Measurements from ENCODE around the gene COL6A3. TPM values are rescaled to one million over a fixed set of nuclear protein-coding genes. Genes with fewer than 3 reads are reported as not detected.

COL6A3 gene
- total RNA-seq, 1 experiment from 2014 or later: 0.86 TPM

DNA sequence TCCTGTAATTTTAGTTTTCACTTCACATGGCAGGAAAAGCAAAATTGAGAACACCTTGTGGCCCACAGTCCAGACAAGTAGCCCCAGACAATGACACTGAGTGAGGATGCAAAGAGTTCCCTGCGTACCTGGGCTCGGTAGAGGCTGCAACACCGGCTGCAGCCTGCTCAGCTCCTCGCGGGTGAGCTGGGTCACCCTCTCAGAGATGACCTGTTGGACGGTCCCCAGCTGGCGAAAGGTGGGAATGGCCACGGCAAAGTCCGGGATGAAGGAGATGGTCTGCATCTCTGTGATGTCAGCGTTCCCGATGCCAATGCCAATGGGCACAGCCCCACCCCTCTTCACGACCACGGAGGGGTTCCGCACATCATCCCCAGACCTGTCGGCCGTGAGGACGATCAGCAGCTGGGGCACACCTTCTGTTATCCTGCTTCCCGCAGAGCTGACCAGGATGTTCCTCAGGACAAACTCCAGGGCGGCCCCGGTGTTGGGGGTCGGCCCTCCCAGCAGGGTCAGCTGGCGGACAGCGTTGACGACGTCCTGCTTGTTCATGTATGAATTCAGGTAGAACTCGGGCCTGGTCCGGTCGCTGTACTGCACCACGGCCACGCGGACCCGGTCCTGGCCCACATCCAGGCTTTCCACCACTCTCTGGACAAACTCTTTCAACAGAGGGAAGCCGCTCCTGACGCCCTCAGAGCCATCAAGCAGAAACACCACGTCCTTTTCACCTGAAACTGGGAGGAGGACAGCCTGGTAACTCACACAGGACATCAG lies 39.5 kb downstream of the COL6A3 start:
- Histone ChIP-seq H3K36me3 (ENCODE audit: insufficient read depth, low read length, poor library complexity, severe bottlenecking) (no peaks in the 10 kb centered on the region), H3K27me3 (replicated peaks; ENCODE audit: insufficient read depth, low read depth, low read length, poor library complexity) (peaks cover 19% of the 10 kb centered on the region), H3K27ac (ENCODE audit: low read depth, low read length, poor library complexity, severe bottlenecking) (no peak overlapping the region), H3K9me3 (ENCODE audit: low read depth, low read length, poor library complexity, severe bottlenecking) (no peaks in the 10 kb centered on the region), H3K4me3 (ENCODE audit: low read depth, low read length, poor library complexity, severe bottlenecking) (no peak overlapping the region), H3K4me1 (ENCODE audit: insufficient read depth, low read length, poor library complexity, severe bottlenecking) (no peaks in the 10 kb centered on the region)
- ChIA-PET CTCF (no interaction called here), POLR2A (ENCODE audit: low non-redundant PET) (no interaction called here)
- TF ChIP-seq EZH2 (IDR thresholded peaks at IDR 0.05; ENCODE audit: borderline replicate concordance, low read depth, low read length, poor library complexity, severe bottlenecking) (no peak), CTCF (conservative IDR thresholded peaks at IDR 0.05; ENCODE audit: low read depth, low read length) (no peak)
- BruUV-seq (replicated peaks): no TSS peak
- intact Hi-C loops (cut with micrococcal nuclease; ENCODE audit: unreplicated experiment): no loop called here
- DNase-seq (ENCODE audit: low spot score): no peak

DNA sequence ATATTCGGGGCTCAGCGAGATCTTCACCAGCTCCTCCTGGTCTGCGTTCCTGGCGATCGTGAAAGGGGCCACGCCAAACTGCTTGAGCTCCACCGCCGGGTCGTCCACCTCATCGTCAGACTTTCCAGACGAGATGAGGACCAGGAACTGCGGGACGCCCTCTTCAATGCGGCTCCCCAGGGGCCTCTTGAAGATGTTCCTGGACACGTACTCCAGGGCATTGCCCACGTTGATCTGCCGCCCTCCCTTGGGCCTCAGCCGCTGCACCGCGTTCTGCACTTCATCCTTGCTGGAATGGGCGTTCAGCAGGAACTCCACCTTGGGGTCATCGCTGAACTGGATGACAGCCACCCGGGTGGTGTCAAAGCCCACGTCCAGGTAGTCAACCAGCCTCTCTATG lies 42.1 kb downstream of the COL6A3 start:
- Histone ChIP-seq H3K4me1 (ENCODE audit: insufficient read depth, low read length, poor library complexity, severe bottlenecking) (no peaks in the 10 kb centered on the region), H3K4me3 (ENCODE audit: low read depth, low read length, poor library complexity, severe bottlenecking) (no peak overlapping the region), H3K27ac (ENCODE audit: low read depth, low read length, poor library complexity, severe bottlenecking) (no peak overlapping the region), H3K27me3 (replicated peaks; ENCODE audit: insufficient read depth, low read depth, low read length, poor library complexity) (peaks cover 4% of the 10 kb centered on the region), H3K9me3 (ENCODE audit: low read depth, low read length, poor library complexity, severe bottlenecking) (no peaks in the 10 kb centered on the region), H3K36me3 (ENCODE audit: insufficient read depth, low read length, poor library complexity, severe bottlenecking) (no peaks in the 10 kb centered on the region)
- CTCF ChIA-PET: no interaction called here
- BruUV-seq (replicated peaks): no TSS peak
- TF ChIP-seq EZH2 (IDR thresholded peaks at IDR 0.05; ENCODE audit: borderline replicate concordance, low read depth, low read length, poor library complexity, severe bottlenecking) (no peak), CTCF (conservative IDR thresholded peaks at IDR 0.05; ENCODE audit: low read depth, low read length) (no peak)
- DNase-seq (ENCODE audit: low spot score): no peak
- intact Hi-C loops (cut with micrococcal nuclease; ENCODE audit: unreplicated experiment): no loop called here
- POLR2A ChIA-PET (ENCODE audit: low non-redundant PET): no interaction called here

GRCh38 chr2:237365671-237366070 lies 48.3 kb downstream of the COL6A3 start:
- BruUV-seq (replicated peaks): no TSS peak
- no peak overlapping the region for H3K27ac ChIP-seq (ENCODE audit: low read depth, low read length, poor library complexity, severe bottlenecking)
- no peak overlapping the region for H3K4me3 ChIP-seq (ENCODE audit: low read depth, low read length, poor library complexity, severe bottlenecking)
- CTCF ChIA-PET: no interaction called here
- no peak for TF ChIP-seq EZH2 (IDR thresholded peaks at IDR 0.05; ENCODE audit: borderline replicate concordance, low read depth, low read length, poor library complexity, severe bottlenecking)
- TF ChIP-seq CTCF (conservative IDR thresholded peaks at IDR 0.05; ENCODE audit: low read depth, low read length): no peak
- no peaks in the 10 kb centered on the region for H3K27me3 ChIP-seq (replicated peaks; ENCODE audit: insufficient read depth, low read depth, low read length, poor library complexity)
- H3K36me3 ChIP-seq (ENCODE audit: insufficient read depth, low read length, poor library complexity, severe bottlenecking): no peaks in the 10 kb centered on the region
- DNase-seq (ENCODE audit: low spot score): no peak
- intact Hi-C loops (cut with micrococcal nuclease; ENCODE audit: unreplicated experiment): no loop called here
- H3K9me3 ChIP-seq (ENCODE audit: low read depth, low read length, poor library complexity, severe bottlenecking): no peaks in the 10 kb centered on the region
- POLR2A ChIA-PET (ENCODE audit: low non-redundant PET): no interaction called here
- no peaks in the 10 kb centered on the region for H3K4me1 ChIP-seq (ENCODE audit: insufficient read depth, low read length, poor library complexity, severe bottlenecking)

All from A673 (cell line).